ENCODE data around the gene TCF4. TPM values are rescaled to one million over a fixed set of nuclear protein-coding genes. Genes with fewer than 3 reads are reported as not detected.

Gene TCF4
- total RNA-seq, 6 donors from 2014 or later = 70.6 to 115 (median 92.4) TPM

DNA sequence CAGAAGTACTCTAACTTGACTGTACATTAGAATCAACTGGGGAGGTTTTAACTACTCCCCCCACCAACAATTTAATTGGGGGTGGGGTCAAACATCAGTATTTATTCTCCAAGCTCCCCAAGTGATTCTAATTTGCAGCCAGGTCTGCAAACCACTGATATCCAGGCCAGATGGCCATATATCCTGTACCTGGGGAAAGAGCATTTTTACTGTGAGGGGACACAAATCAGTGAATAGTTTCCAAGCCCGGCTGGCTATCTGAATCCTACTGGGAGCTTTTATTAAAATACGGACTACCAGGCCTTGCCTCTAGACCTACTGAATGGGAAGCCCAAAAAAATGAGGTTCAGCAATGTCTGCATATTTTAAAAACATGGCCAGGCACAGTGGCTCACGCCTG, 88.5 kb downstream of the TCF4 start:
- Histone ChIP-seq H3K4me1 (peaks cover 4 to 22% (median 16%) of the 10 kb centered on the region in 4 donors), H3K36me3 (no peaks in the 10 kb centered on the region), H3K27me3 (no peaks in the 10 kb centered on the region), H3K27ac (peak overlapping the region in 3 of 4 donors; percentile 28 to 76 (median 49)), H3K4me3 (no peak overlapping the region), H3K9me3 (no peaks in the 10 kb centered on the region)
- 83 to 93% methylated on average over 2 to 3 of the region's 3 CpGs for WGBS, 2 donors
- no peak for ATAC-seq (ENCODE audit: low FRiP score in 2 of 2)
- no peak for TF ChIP-seq POLR2AphosphoS5 (IDR thresholded peaks at IDR 0.05)
- TF ChIP-seq POLR2A (IDR thresholded peaks at IDR 0.05) = no peak
- TF ChIP-seq, protein P1, sequence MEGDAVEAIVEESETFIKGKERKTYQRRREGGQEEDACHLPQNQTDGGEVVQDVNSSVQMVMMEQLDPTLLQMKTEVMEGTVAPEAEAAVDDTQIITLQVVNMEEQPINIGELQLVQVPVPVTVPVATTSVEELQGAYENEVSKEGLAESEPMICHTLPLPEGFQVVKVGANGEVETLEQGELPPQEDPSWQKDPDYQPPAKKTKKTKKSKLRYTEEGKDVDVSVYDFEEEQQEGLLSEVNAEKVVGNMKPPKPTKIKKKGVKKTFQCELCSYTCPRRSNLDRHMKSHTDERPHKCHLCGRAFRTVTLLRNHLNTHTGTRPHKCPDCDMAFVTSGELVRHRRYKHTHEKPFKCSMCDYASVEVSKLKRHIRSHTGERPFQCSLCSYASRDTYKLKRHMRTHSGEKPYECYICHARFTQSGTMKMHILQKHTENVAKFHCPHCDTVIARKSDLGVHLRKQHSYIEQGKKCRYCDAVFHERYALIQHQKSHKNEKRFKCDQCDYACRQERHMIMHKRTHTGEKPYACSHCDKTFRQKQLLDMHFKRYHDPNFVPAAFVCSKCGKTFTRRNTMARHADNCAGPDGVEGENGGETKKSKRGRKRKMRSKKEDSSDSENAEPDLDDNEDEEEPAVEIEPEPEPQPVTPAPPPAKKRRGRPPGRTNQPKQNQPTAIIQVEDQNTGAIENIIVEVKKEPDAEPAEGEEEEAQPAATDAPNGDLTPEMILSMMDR (IDR thresholded peaks at IDR 0.05) = no peak
- no peak for TF ChIP-seq EP300 (IDR thresholded peaks at IDR 0.05)
- no peak for DNase-seq

DNA sequence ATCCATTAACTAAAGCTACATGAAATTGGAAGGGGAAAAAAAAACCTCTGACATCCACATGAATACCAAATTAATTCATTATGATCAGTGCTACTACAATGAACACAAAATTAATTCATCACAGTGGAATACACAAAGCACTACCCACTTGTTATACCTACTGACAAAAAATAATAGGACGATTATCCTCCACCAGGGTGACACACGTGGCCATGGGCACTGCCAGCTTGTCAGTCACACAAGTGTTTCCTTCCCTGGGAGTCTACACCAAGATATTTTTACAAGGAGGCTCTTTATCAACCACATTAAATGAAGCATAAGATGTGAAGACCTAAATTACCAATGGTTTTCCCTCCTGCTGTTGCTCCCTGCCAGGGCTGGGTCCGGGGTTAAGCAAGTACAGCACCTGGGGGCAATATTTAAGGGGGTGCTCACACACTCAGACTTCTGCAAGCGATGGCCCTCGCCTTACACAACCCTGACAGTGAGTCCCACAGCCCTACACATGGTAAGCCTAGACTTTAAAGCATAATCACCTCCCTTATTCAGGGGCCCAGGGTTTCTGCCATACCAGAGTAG, 90.1 kb downstream of the TCF4 start:
- TF ChIP-seq POLR2AphosphoS5 (IDR thresholded peaks at IDR 0.05) (no peak), POLR2A (IDR thresholded peaks at IDR 0.05) (no peak), EP300 (IDR thresholded peaks at IDR 0.05) (no peak)
- TF ChIP-seq, protein P1 (IDR thresholded peaks at IDR 0.05) = no peak
- Histone ChIP-seq H3K27me3 (no peaks in the 10 kb centered on the region), H3K36me3 (no peaks in the 10 kb centered on the region), H3K9me3 (no peaks in the 10 kb centered on the region), H3K27ac (peak overlapping the region in 1 of 4 donors; percentile 35), H3K4me3 (no peak overlapping the region), H3K4me1 (peaks cover 4 to 22% (median 16%) of the 10 kb centered on the region in 4 donors)
- DNase-seq (no peak), ATAC-seq (ENCODE audit: low FRiP score in 2 of 2) (no peak)
- 78 to 79% methylated on average over 5 of the region's 5 CpGs for WGBS, 2 donors

DNA sequence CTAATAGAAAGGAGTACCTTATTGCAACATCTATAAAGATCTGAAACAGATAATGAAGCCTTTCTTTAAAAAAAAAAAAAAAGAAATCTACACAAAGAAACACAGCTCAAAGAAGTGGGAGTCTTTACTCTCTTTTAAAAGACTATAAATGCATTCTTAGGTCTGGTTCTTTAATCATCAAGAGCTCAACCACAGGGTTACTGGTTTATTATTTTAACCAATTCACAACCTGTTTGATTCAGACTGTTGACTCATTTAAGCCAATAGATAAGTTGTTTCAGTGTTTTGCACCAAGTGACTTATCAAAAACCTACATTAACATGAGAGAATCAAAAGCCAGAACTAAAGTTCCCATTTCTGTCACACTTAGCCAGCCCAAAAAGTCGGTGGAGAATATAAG, 93.1 kb downstream of the TCF4 start:
- Histone ChIP-seq H3K4me1 (peaks cover under 1 to 11% (median 5%) of the 10 kb centered on the region in 4 donors), H3K36me3 (no peaks in the 10 kb centered on the region), H3K4me3 (no peak overlapping the region), H3K27me3 (no peaks in the 10 kb centered on the region), H3K27ac (no peak overlapping the region), H3K9me3 (no peaks in the 10 kb centered on the region)
- WGBS, 2 donors = 70 to 81% methylated on average over 1 of the region's 1 CpG
- TF ChIP-seq, protein P1 (IDR thresholded peaks at IDR 0.05) = no peak
- no peak for TF ChIP-seq EP300 (IDR thresholded peaks at IDR 0.05)
- no peak for TF ChIP-seq POLR2AphosphoS5 (IDR thresholded peaks at IDR 0.05)
- TF ChIP-seq POLR2A (IDR thresholded peaks at IDR 0.05) = no peak
- ATAC-seq (ENCODE audit: low FRiP score in 2 of 2) (no peak), DNase-seq (no peak)

DNA sequence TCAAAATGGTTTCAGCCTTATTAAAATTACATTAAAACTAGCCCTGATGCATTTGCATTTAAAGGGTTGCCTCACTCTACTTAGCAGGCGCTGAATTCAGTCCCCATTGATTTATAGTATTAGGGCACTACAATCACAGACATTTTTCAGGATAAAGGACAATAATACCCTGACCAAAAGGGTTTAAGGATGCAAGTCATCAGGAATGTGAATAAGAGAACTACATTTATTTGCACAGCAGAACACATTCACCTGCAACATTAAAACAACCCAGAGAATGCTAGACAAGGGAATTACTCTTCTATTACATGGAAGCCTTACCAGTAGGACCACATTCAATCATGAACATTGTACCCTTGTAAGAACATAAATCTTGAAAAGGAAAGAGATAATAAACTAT, 93.6 kb downstream of the TCF4 start:
- H3K4me3 ChIP-seq = no peak overlapping the region
- H3K9me3 ChIP-seq = no peaks in the 10 kb centered on the region
- H3K27me3 ChIP-seq = no peaks in the 10 kb centered on the region
- no peak overlapping the region for H3K27ac ChIP-seq
- WGBS, 2 donors = 85 to 90% methylated on average over 1 of the region's 1 CpG
- H3K4me1 ChIP-seq = peaks cover 0 to 7% (median 5%) of the 10 kb centered on the region in 4 donors
- no peak for ATAC-seq (ENCODE audit: low FRiP score in 2 of 2)
- no peak for DNase-seq
- TF ChIP-seq, protein P1 (IDR thresholded peaks at IDR 0.05) = no peak
- TF ChIP-seq EP300 (IDR thresholded peaks at IDR 0.05) (no peak), POLR2A (IDR thresholded peaks at IDR 0.05) (no peak), POLR2AphosphoS5 (IDR thresholded peaks at IDR 0.05) (no peak)
- H3K36me3 ChIP-seq = no peaks in the 10 kb centered on the region

DNA sequence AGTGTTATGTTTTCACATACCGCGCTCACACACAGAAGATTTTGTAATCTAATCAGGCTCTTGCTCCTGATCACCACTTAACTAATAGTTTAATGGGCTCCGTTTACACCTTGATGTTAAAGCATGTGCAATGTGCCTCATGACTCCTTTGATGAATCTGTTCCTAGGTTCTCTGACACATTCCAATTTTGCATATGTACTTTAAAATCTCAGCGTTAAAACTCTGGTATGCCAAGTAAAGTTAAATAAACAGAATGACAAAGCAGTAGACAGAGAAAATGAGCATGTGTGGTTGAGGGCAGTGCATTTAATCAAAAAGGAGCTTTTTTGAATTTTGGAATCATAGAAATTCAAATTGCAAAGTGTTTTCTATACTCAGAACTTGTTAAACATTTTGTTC, 96.4 kb downstream of the TCF4 start:
- Histone ChIP-seq H3K27me3 (no peaks in the 10 kb centered on the region), H3K4me3 (no peak overlapping the region), H3K4me1 (peaks cover 0 to 14% (median 14%) of the 10 kb centered on the region in 4 donors), H3K9me3 (no peaks in the 10 kb centered on the region), H3K36me3 (no peaks in the 10 kb centered on the region), H3K27ac (no peak overlapping the region)
- ATAC-seq (ENCODE audit: low FRiP score in 2 of 2) (no peak), DNase-seq (no peak)
- no peak for TF ChIP-seq POLR2A (IDR thresholded peaks at IDR 0.05)
- 72 to 74% methylated on average over 4 of the region's 4 CpGs for WGBS, 2 donors

Measured in upper lobe of left lung (tissue), 6 donors.